ENCODE results near the gene GALNT18. TPM values are rescaled to one million over a fixed set of nuclear protein-coding genes. Genes with fewer than 3 reads are reported as not detected.

The GALNT18 gene
- total and polyA plus RNA-seq, 4 donors: 2.1 to 11.0 (median 3.8) TPM

GRCh38 chr11:11391796-11392463 is 229.9 kb downstream of the GALNT18 start:
- Histone ChIP-seq H3K9ac (ENCODE audit: low read depth in 1 of 2, low read length in 2 of 2) (no peak overlapping the region), H3K27ac (ENCODE audit: low read depth in 1 of 2, low read length in 2 of 2) (no peak overlapping the region), H3K4me1 (ENCODE audit: control insufficient read depth in 4 of 4, insufficient read depth in 4 of 4, low read length in 3 of 4) (peaks cover 0 to 4% (median 0%) of the 10 kb centered on the region in 4 donors), H3K4me3 (ENCODE audit: low read depth in 1 of 3, low read length in 3 of 3) (no peak overlapping the region), H3K36me3 (ENCODE audit: control insufficient read depth in 4 of 4, insufficient read depth in 3 of 4, low read depth in 1 of 4, low read length in 3 of 4) (peaks cover 0 to 4% (median 0%) of the 10 kb centered on the region in 4 donors), H3K27me3 (ENCODE audit: control insufficient read depth in 4 of 4, insufficient read depth in 4 of 4, low read length in 3 of 4) (no peaks in the 10 kb centered on the region), H3K9me3 (ENCODE audit: control insufficient read depth in 4 of 4, low read length in 3 of 4) (no peaks in the 10 kb centered on the region)
- no peak for DNase-seq (ENCODE audit: low spot score)
- 82% methylated on average over 13 of the region's 13 CpGs for WGBS
- TF ChIP-seq, protein P1, sequence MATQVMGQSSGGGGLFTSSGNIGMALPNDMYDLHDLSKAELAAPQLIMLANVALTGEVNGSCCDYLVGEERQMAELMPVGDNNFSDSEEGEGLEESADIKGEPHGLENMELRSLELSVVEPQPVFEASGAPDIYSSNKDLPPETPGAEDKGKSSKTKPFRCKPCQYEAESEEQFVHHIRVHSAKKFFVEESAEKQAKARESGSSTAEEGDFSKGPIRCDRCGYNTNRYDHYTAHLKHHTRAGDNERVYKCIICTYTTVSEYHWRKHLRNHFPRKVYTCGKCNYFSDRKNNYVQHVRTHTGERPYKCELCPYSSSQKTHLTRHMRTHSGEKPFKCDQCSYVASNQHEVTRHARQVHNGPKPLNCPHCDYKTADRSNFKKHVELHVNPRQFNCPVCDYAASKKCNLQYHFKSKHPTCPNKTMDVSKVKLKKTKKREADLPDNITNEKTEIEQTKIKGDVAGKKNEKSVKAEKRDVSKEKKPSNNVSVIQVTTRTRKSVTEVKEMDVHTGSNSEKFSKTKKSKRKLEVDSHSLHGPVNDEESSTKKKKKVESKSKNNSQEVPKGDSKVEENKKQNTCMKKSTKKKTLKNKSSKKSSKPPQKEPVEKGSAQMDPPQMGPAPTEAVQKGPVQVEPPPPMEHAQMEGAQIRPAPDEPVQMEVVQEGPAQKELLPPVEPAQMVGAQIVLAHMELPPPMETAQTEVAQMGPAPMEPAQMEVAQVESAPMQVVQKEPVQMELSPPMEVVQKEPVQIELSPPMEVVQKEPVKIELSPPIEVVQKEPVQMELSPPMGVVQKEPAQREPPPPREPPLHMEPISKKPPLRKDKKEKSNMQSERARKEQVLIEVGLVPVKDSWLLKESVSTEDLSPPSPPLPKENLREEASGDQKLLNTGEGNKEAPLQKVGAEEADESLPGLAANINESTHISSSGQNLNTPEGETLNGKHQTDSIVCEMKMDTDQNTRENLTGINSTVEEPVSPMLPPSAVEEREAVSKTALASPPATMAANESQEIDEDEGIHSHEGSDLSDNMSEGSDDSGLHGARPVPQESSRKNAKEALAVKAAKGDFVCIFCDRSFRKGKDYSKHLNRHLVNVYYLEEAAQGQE (IDR thresholded peaks at IDR 0.05): no peak
- TF ChIP-seq, protein P2, sequence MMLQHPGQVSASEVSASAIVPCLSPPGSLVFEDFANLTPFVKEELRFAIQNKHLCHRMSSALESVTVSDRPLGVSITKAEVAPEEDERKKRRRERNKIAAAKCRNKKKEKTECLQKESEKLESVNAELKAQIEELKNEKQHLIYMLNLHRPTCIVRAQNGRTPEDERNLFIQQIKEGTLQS (IDR thresholded peaks at IDR 0.05): no peak
- TF ChIP-seq EGR1 (IDR thresholded peaks at IDR 0.05; ENCODE audit: low read depth in 2 of 2) (no peak), FOXA2 (IDR thresholded peaks at IDR 0.05) (no peak), HNF4G (IDR thresholded peaks at IDR 0.05) (no peak), ZBTB33 (IDR thresholded peaks at IDR 0.05) (no peak), RAD21 (IDR thresholded peaks at IDR 0.05) (no peak), NR2F2 (IDR thresholded peaks at IDR 0.05) (no peak), JUND (IDR thresholded peaks at IDR 0.05) (no peak), TAF1 (conservative IDR thresholded peaks at IDR 0.05) (no peak), GABPA (IDR thresholded peaks at IDR 0.05 in 1 of 2, conservative IDR thresholded peaks at IDR 0.05 in 1 of 2) (no peak), YY1 (IDR thresholded peaks at IDR 0.05) (no peak), HNF4A (conservative IDR thresholded peaks at IDR 0.05) (no peak), CTCF (IDR thresholded peaks at IDR 0.05; ENCODE audit: low read depth, low read length, missing input control) (no peak), FOXA1 (IDR thresholded peaks at IDR 0.05) (no peak)

DNA sequence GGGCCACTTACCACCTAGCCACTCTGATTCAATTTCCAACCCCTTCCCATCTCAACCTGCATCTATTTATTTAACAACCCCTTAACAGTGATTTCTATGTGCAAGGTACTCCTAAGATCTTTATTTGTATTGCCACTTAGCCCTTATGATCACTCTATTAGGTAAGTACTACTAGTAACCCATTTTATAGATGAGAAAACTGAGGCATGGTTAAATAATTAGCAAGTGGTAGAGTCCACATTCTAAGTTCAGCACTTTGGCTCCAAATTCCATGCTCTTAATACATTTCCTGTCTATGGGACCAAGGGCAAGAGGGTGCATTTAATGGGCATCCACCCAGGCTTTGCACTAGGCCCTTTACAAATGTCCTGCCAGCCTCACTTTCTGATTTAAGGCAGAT is 230.6 kb downstream of the GALNT18 start:
- Histone ChIP-seq H3K4me1 (ENCODE audit: control insufficient read depth in 4 of 4, insufficient read depth in 4 of 4, low read length in 3 of 4) (peaks cover 0 to 4% (median 0%) of the 10 kb centered on the region in 4 donors), H3K27ac (ENCODE audit: low read depth in 1 of 2, low read length in 2 of 2) (no peak overlapping the region), H3K9me3 (ENCODE audit: control insufficient read depth in 4 of 4, low read length in 3 of 4) (no peaks in the 10 kb centered on the region), H3K27me3 (ENCODE audit: control insufficient read depth in 4 of 4, insufficient read depth in 4 of 4, low read length in 3 of 4) (no peaks in the 10 kb centered on the region), H3K36me3 (ENCODE audit: control insufficient read depth in 4 of 4, insufficient read depth in 3 of 4, low read depth in 1 of 4, low read length in 3 of 4) (peaks cover 0 to under 1% (median 0%) of the 10 kb centered on the region in 4 donors), H3K9ac (ENCODE audit: low read depth in 1 of 2, low read length in 2 of 2) (no peak overlapping the region), H3K4me3 (ENCODE audit: low read depth in 1 of 3, low read length in 3 of 3) (no peak overlapping the region)
- no peak for TF ChIP-seq MAX (IDR thresholded peaks at IDR 0.05)
- TF ChIP-seq TAF1 (conservative IDR thresholded peaks at IDR 0.05): no peak
- no peak for TF ChIP-seq CTCF (IDR thresholded peaks at IDR 0.05; ENCODE audit: low read depth, low read length, missing input control)
- no peak for TF ChIP-seq NR2F2 (IDR thresholded peaks at IDR 0.05)
- DNase-seq (ENCODE audit: low spot score): no peak

Measured in liver (tissue), 9 donors.